PC-3 (cell line): ENCODE results near the gene IPO9.

ENCODE experiments used
- CTCF ChIP-seq: fragments of 300-600 bp; sonication (generic); conservative IDR thresholded peaks from 2 replicates; pipeline ENCODE4 v1.5.1; 2017; ENCODE audit warnings: antibody characterized with exemption, low read depth, mild to moderate bottlenecking, low read length
- EZH2 ChIP-seq: fragments of 300-600 bp; sonication (generic); IDR thresholded peaks from one replicate; pipeline ENCODE4 v1.6.1; 2017; ENCODE audit warnings: antibody characterized with exemption, mild to moderate bottlenecking, low read length; ENCODE audit not compliant: unreplicated experiment
- EZH2phosphoT487 ChIP-seq: fragments of 300-600 bp; sonication (generic); IDR thresholded peaks from 2 replicates; pipeline ENCODE4 v1.6.1; 2018; ENCODE audit warnings: mild to moderate bottlenecking, antibody characterized with exemption, low read length, borderline replicate concordance

GRCh38 chr1:201791051-201791778, 37.7 kb upstream of the IPO9 start:
- TF ChIP-seq EZH2phosphoT487 (no peak), CTCF (no peak), EZH2 (no peak)
